ENCODE measurements around the gene HMCN2.
"Not testable (repeated sequence)": the region's sequence is repeated elsewhere in the genome, so short reads cannot be mapped to it uniquely, and the experiment has no call there.

The HMCN2 gene

DNA sequence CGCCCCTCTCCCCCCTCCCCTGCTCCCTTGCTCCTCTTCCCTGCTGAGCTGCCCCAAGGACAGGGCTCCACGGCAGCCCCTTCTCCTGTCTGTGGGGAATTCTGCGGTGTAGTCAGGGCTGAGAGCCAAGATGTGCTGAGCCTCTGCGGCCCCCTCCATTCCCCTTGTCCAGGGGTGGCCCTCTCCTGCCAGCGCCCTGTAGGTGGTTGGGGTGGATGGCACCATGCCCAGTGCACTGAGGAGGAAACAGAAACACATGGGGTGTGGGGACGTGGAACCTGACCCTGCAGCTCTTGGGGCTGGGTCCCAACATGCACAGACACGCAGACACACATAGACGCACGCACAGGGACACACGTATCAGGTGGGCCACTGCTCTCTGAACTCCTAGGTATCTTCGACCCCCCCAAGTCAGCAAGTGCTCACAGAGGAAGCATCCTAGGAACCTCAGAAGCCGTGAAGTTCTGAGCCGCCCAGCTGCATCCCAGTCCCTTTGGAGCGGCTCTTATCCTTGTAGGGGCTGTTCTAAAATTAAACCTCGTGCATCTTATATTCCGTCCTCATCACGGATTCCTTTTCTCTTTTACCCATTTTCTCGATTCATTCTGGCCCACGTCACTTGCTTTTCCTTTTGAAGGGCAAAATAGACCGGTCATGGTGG, 64.8 kb downstream of the HMCN2 start:
- no peak for DNase-seq (ENCODE audit: low spot score)

DNA sequence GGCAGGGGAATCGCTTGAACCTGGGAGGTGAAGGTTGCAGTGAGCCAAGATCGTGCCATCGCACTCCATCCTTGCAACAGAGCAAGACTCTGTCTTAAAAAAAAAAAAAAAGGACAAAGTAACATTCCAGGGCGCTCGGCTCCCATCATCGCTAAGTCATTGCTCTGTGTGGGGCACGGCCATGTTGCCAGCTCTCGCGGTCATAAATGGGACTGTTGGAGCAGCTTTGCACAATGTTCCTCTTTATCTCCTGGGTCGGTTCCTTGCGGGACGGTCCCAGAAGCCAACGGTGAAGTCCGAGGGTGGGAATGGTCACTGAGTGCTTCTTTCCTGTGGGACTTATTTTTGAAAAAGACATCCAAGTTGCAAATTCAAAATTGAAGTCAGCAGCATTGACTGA, 65.5 kb downstream of the HMCN2 start:
- DNase-seq (ENCODE audit: low spot score) = no peak

DNA sequence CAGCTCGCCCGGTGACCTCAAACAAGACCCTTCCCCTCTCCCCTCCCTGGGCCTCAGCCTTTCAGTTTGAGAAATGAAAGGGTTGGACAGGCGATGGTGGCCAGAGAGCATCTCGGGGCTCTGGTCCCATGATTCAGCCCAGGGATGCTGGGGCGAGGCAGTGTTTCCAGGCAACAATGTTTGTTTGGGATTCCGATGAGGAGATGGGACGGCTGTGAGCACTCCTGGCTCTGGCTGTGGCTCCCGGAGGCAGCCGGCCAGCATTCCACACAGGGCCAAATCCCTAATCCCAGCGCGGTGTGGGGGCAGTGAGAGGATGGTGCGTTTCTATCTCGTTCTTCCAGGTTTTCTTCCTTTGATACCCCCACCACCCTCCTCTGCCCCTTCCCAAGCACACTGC, 66.0 kb downstream of the HMCN2 start:
- DNase-seq (ENCODE audit: low spot score) = no peak

DNA sequence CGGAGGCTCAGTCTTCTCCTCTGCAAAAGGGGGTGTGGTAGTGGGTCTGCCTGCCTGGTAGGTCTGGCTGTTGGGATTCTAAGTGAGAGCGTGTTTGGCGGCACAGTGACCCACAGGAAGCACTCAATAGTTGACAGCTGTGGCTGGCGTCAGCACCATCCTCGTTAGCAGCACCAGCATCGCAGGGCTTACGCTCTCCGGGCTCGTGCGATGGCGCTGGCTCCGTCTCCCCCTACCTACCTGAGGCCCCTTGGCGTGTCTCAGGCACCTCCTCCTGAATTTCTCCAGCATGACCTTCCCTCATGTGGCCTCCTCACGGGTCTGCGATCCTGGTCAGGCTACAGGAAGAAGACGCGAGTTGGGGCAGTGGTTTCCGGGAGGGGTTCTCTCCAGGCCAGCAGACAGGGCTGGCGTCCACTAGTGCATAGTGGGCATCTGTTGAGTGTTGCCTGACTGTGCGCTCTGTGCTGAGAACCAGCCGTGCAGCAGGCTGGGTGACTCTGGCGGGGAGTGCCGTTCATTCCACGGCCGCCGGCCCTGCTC, 66.9 kb downstream of the HMCN2 start:
- no peak for DNase-seq (ENCODE audit: low spot score)

DNA sequence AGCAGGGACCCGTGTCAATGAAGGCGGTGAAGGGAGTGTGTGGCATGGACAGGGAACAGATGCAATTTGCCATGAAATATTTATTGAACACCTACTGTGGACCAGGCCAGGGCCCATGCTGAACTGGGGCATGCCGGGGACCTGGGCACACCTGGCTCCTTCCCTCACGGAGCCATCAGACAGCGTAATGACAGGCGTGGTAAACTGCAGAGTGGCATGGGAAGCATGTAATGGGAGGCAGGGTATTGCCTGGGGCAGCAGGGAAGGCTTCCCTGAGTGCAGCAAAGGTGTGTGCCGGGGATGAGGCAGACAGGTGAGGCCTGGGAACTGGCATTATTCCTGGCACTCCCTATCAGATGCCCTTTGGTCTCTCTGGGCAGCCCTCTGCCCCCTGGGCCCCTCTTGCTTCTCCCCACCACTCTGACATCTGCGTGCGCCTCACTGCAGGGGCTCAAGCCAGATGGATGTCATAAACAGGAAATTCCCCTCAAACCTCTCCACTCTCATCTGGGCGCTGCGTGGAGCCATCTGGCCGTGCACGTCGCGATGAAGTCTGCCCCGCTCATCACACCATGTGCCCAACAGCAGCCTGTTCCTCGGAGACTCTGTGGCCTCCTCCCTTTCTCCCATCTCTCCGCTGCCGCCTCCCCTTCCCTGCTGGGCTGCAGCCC, 67.6 kb downstream of the HMCN2 start:
- no peak for DNase-seq (ENCODE audit: low spot score)

DNA sequence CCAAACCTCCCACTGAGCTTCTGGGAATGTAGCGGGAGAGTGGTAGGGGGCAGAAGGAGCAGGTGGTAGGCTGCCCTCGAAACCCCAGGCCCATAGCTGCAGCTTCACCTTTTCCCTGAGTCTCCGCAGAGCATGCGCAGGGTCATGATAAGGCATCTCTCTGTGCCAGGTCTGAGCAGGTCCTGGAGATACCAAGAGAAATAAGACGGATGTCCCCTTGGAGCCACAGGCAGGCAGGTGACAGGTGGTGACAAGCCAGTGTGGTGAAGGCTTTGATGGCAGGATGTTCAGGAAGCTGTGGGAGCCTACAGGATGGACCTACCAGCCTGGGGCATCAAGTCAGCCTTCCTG, 68.1 kb downstream of the HMCN2 start:
- no peak for DNase-seq (ENCODE audit: low spot score)

DNA sequence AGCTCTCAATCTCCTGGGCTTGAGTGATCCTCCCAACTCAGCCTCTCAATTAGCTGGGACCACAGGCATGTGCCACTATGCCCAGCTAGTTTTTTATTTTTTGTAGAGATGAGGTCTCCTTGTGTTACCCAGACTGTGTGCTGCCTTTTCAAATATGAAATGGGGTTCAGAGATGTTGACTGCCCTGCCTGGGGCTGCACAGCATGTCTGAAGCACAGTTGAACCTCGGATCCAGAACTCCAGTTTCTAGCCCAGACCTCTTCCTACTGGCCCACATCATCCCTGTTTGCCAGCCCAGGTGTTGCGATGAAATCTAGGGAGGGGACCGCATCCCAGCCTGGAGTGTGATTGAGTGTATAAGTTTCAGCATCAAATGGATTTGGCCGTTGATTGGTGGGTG, 69.4 kb downstream of the HMCN2 start:
- no peak for DNase-seq (ENCODE audit: low spot score)

DNA sequence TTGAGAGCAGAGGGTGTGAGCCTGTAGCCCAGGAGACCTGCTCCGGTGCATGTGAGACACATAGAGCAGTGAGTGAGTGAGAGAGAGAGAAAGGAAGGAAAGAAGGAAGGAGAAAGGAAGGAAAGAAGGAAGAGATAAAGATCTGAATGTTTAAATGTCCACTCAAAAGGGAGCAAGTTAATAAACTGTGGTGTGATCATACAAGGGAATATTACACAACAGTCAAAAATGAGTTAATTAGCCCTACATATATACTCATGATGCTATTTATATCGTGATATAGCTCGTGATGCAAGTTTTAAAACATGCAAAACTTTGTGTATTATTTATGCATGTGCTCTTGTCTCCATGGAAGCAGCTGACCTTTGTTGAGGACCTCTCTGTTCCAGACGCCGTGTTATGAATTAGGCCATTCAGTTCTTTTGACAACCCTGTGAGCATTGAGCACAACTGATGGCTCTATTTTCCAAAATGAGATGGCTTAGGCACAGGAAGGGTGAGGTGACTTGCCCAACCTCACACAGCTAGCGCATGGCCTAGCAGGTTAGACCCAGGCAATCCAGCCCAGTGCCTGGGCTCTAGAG, 70.6 kb downstream of the HMCN2 start:
- DNase-seq (ENCODE audit: low spot score) = no peak

DNA sequence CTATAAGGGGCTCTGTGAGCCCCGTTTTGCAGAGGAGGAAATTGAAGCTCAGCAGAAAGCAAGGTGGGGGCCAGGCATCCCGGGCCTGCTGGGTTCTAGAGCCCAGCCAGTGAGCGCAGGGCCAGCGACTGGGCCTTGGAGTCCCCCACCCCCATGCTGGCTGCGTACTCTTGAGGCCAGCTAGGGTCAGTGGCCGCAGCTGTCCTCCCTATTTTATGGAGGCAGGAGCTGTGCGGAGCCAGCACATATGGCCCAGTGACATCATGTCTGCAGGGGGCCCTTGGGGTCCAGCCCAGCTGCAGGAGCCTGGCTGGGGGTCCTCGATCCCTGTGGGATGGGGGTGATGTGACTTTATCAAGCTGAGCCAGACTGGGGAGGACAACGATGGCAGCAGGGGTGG, 71.3 kb downstream of the HMCN2 start:
- no peak for DNase-seq (ENCODE audit: low spot score)

DNA sequence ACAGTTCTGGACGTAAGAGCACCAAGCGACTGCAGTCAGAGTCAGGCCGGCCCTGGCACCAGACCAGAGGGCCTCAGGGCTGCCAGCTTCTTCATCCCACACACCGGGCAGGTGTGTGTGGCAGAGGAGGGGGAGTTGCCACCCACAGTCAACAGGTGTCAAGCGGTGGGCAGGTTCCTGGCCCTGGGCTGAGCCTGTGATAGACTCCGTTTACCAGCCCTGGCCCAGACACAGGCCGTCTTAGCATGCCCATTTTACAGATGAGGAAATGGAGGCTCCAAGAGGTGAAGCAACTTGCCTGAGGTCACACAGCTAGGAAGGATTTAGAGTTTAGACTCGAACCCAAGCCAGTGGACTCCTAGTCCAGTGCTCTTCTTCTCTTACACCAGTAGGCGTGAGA, 71.8 kb downstream of the HMCN2 start:
- DNase-seq (ENCODE audit: low spot score) = no peak

DNA sequence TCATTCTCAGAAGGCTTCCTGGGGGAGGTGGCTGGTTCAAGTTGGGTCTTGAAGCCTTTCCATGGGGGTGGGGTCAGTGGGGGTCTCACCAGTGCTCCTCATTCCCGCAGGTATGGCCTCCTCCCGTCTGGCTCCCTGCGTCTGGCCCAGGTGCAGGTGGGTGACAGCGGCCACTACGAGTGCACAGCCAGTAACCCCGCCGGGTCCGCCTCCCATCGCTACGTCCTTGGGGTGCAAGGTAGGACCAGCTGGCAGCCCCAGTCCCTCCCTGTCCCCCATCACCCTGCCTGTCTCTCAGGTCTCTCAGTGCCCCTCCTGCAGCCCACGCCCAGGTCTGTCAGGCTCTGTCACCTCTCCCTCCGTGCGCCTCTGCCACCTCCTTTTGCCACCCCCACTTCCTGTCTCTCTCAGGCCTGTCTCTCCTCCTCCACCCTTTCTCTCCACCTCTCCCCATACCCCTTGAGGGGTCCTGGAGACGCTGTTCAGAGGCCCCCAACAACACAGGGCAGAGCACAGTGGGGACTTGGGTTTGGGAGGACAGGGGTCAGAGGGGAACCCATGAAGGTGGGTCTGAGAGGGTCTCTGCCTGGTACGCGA, 72.3 kb downstream of the HMCN2 start:
- DNase-seq (ENCODE audit: low spot score) = no peak

DNA sequence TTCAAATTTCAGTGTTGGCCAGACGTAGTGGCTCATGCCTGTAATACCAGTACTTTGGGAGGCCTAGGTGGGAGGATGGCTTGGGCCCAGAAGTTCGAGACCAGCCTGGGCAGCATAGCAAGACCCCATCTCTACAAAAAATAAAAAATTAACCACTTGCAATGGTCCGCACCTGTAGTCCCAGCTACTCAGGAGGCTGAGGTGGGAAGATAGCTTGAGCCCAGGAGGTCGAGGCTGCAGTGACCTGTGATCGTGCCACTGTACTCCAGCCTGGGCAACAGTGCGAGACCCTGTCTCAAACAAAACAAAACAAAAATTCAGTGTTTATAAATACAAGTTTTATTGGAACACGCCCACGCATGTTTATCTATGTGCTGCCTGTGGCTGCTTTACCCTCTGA, 73.3 kb downstream of the HMCN2 start:
- not testable (repeated sequence) for DNase-seq (ENCODE audit: low spot score)

DNA sequence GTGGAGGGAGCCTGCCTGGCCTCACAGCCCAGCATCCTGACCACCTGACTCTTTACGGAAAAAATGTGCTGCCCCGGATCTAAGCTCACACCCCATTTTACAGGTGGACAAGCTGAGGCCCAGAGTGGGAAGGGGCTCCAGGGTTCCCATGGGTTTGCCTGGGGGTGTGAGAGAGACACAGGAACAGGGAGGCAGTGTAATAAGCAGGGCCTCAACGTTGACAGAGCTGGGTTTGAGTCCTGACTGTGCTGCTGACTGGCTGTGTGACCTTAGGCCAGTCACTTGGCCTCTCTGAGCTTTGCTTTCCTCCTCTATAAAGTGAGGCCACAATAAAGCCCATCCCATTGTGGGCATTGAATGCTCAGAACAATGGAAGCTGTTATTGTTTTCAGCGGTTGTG, 73.7 kb downstream of the HMCN2 start:
- DNase-seq (ENCODE audit: low spot score) = no peak

DNA sequence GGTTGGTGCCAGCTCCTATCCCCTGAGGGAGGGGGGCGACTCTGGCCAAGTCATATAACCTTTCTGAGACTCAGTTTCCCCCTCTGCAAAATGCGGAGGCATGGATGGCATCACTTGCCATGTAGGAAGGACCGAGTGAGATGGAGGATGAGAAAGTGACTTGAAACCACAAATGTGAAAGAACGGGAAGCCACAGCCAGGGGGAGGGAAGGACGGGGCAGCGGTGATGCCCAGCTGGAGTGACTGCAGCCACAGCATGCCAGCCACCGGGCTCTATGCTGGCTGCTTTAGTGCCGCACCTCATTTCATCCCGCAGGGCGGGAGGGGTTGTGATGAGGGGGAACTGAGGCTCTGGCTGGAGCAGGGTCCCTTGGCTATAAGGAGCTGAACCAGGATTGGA, 74.5 kb downstream of the HMCN2 start:
- no peak for DNase-seq (ENCODE audit: low spot score)

DNA sequence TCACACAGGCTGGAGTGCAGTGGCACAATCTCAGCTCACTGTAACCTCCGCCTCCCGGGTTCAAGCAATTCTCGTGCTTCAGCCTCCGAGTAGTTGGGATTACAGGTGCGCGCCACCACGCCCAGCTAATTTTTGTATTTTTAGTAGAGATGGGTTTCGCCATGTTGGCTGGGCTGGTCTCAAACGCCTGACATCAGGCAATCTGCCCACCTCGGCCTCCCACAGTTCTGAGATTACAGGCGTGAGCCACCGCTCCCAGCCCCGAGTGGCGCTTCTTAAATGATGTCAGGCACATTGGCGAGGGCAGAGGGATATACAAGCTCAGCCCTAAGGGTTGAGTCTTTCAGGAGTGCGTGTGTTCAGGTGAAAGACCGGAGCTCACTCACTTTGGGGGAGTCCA, 75.0 kb downstream of the HMCN2 start:
- not testable (repeated sequence) for DNase-seq (ENCODE audit: low spot score)

DNA sequence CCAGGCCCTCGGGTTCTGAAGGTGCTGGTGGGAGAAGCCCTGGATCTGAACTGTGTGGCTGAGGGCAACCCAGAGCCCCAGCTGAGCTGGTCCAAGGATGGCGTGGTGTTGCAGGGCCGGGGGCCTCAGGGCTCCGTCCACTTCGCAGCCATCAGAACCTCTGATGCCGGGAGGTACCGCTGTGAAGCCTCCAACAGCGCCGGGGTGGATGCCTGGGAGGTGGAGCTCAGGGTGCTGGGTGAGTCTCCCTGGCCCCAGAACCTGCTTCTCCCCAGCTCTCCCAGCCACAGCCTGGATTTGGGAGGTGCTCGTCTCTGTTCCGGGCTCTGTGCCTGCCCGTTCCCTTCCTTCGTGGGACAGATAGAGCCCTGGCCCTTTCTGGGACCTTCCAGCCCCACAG, 75.6 kb downstream of the HMCN2 start:
- DNase-seq (ENCODE audit: low spot score) = no peak

DNA sequence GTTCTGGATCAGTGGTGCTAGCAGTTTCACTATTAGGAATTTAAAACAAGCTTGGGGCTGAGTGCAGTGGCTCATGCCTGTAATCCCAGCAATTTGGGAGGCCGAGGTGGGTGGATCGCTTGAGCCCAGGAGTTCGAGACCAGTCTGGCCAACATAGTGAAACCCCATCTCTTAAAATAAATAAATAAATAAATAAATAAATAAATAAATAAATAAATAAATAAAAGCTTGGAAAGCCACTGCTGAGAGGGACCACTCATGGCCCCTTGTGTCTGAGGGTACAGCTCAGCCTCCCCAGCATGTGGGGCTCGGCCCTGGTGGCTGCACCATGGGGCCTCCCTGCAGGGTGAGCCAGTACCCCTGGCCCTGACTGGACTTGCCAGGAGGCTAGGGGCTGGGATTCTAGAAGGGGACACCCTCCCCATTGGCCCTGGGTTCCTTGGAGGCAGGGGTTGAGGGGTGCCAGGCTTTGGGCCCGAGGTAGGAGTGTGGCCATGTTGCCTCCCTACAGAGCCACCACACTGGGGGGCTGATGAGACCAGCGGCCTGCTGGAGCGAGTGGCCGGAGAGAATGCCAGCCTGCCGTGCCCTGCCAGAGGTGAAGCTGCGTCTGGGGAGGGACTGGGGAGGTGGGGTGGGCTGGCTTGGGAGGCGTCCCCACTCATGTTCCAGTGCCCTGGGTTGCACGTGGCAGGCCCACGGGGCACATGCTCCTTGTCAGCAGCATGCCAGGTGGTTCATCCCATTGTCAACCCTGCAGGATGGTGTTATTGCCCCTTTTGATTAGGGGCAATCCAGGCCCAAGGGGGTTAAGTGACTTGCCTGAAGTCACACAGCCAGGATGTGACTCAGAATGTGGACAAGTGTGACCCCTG, 76.5 kb downstream of the HMCN2 start:
- no peak for DNase-seq (ENCODE audit: low spot score)

DNA sequence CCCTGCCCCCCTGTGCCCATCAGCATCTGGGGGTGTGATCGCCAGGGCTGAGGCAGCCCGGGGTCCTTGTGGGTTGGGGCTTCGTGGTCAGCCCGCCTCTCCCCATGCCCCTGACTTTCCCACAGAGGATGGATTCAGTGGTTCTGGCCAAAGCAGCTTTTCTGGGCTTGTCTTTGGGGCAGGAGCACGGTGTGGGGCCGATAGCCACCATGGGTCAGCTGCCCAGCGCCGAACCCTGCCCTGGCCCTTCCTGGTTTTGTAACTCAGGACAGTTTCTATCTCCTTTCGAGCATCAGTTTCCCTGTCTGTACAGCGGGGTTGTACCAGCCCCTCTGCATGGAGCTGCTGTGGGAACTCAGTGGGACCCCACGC, 77.1 kb downstream of the HMCN2 start:
- DNase-seq (ENCODE audit: low spot score) = no peak

DNA sequence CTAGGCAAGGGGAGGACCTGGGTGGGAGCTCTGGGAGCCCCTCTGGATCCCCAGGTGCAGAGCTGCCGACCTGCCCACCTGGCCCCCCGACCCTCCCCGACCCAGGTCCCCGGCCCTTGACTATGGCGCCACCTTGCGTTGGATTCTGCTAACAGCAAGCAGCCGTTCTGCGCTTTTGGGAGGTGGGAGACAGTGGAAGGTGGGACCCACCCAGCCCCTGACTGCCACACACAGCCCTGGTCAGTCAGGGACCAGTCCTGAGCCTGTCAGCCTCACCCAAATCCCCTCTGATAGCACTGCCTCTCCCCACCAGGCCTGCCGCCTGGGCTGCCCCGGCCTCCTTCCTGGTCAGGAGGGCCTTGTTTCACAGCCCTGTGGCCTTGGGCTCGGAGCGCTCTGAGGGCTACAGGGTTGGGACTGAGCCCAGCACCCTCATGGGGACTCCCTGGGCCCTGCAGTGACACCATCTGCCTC, 77.9 kb downstream of the HMCN2 start:
- peak; percentile 24 for DNase-seq (ENCODE audit: low spot score)

DNA sequence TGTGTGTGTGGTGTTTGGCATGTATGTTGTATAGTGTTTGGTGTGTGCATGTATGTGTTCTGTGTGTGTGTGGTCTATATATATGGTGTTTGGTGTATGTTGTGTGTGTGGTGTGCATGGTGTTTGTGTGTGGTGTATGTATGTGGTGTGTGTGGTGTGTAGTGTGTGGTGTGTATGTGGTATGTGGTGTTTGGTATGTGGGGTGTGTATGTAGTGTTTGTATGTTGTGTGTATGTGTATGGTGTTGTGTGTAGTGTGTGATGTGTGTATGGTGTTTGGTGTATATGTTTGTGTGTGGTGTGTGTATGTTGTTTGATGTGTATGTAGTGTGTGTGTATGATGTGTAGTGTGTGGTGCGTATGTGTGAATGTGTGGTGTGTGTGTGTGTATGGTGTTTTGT, 78.8 kb downstream of the HMCN2 start:
- no peak for DNase-seq (ENCODE audit: low spot score)

DNA sequence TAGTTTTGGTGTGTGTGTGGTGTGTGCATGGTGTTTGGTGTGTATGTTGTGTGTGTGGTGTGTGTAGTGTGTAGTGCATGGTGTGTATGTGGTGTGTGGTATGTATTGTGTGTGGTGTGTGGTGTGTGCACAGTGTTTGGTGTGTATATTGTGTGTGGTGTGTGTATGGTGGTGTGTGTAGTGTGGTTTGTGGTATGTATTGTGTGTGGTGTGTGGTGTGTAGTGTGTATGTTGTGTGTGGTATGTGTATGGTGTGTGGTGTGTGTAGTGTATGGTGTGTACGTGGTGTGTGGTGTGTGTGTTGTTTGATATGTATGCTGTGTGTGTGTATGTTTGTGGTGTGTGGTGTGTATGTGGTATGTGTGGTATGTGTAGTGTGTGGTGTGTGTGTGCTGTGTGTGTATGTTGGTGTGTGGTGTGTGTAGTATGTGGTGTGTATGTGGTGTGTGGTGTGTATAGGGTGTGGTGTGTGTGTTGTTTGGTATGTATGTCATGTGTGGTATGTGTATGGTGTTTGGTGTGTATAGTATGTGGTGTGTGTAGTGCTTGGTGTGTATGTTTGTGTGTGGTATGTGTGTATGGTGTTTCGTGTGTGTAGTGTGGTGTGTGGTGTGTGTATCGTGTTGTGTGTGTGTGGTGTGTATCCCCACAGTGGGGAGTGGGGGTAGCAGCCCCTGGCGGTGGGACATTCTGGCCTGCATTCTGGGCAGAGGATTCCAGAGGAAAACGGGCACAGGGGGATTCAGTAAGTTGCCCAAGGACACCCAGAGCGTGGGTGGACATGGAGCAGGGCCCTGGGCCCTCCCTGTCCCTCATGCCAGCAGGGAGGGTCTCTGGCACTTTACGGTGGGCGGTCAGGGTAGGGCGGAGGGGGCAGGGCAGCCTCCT, 79.7 kb downstream of the HMCN2 start:
- DNase-seq (ENCODE audit: low spot score) = no peak

Measured in germinal center (tissue), 1 donor.